Neuronal stem cell (in vitro differentiated cells): ENCODE measurements around the gene CLN5.

Experiments used
- DNase-seq: peaks from one replicate; pipeline ENCODE4 v3.0.0-alpha.2; 2013; ENCODE audit warnings: low spot score
- H2AFZ ChIP-seq: one replicate; pipeline ENCODE4 v1.6.1; 2013; ENCODE audit warnings: mild to moderate bottlenecking, low read length, inconsistent platforms
- H2AK5ac ChIP-seq: 2 replicates; pipeline ENCODE4 v1.6.1; 2013; ENCODE audit warnings: low read depth, mild to moderate bottlenecking, inconsistent platforms, low read length, moderate library complexity, mixed read lengths
- H2BK120ac ChIP-seq: 2 replicates; pipeline ENCODE4 v1.6.1; 2013; ENCODE audit warnings: low read depth, mild to moderate bottlenecking, inconsistent platforms, low read length, moderate library complexity, mixed read lengths
- H2BK12ac ChIP-seq: one replicate; pipeline ENCODE4 v1.6.1; 2013; ENCODE audit warnings: low read length, inconsistent platforms
- H2BK15ac ChIP-seq: 2 replicates; pipeline ENCODE4 v1.6.1; 2013; ENCODE audit warnings: mild to moderate bottlenecking, low read length, inconsistent platforms, mixed read lengths
- H2BK5ac ChIP-seq: one replicate; pipeline ENCODE4 v1.6.1; 2013; ENCODE audit warnings: inconsistent platforms, mild to moderate bottlenecking, low read length, moderate library complexity
- H3K14ac ChIP-seq: one replicate; pipeline ENCODE4 v1.6.1; 2013; ENCODE audit warnings: low read length, inconsistent platforms
- H3K18ac ChIP-seq: 2 replicates; pipeline ENCODE4 v1.6.1; 2013; ENCODE audit warnings: low read length, inconsistent platforms
- H3K23ac ChIP-seq: 2 replicates; pipeline ENCODE4 v1.6.1; 2013; ENCODE audit warnings: low read depth, mild to moderate bottlenecking, mixed read lengths, low read length, inconsistent platforms; ENCODE audit not compliant: poor library complexity
- H3K27ac ChIP-seq: replicated peaks from 3 replicates; pipeline ENCODE4 v1.5.1; 2013; ENCODE audit warnings: low read length, inconsistent platforms
- H3K27me3 ChIP-seq, 3 experiments: 2 replicates each; pipeline ENCODE4 v1.6.1; 2013; ENCODE audit warnings: low read length in 3 of 3, mild to moderate bottlenecking in 2 of 3, inconsistent platforms in 1 of 3, low read depth in 1 of 3, mixed read lengths in 1 of 3, moderate library complexity in 1 of 3; ENCODE audit not compliant: control insufficient read depth in 3 of 3, insufficient read depth in 3 of 3
- H3K36me3 ChIP-seq, 2 donors: replicated peaks in 1 of 2; 2 replicates each; pipeline ENCODE4 v1.6.1; 2013; ENCODE audit warnings: low read length in 2 of 2; ENCODE audit not compliant: control insufficient read depth in 2 of 2, insufficient read depth in 2 of 2
- H3K4ac ChIP-seq: 2 replicates; pipeline ENCODE4 v1.6.1; 2013; ENCODE audit warnings: inconsistent platforms, mild to moderate bottlenecking, low read length, moderate library complexity
- H3K4me1 ChIP-seq, 2 donors: 1 replicate in 1 of 2; 2 replicates in 1 of 2; pipeline ENCODE4 v1.6.1; 2013; ENCODE audit warnings: low read length in 2 of 2, low read depth in 1 of 2; ENCODE audit not compliant: control insufficient read depth in 2 of 2, insufficient read depth in 1 of 2
- H3K4me2 ChIP-seq: one replicate; pipeline ENCODE4 v1.6.1; 2013; ENCODE audit warnings: mild to moderate bottlenecking, low read length, inconsistent platforms; ENCODE audit not compliant: insufficient read depth, poor library complexity, severe bottlenecking
- H3K4me3 ChIP-seq, 2 donors: 2 replicates each; pipeline ENCODE4 v1.5.1; 2013; ENCODE audit warnings: low read length in 2 of 2, mild to moderate bottlenecking in 2 of 2, inconsistent platforms in 1 of 2, moderate library complexity in 1 of 2
- H3K79me1 ChIP-seq: one replicate; pipeline ENCODE4 v1.6.1; 2013; ENCODE audit warnings: low read depth, mild to moderate bottlenecking, inconsistent platforms, low read length, moderate library complexity
- H3K9ac ChIP-seq: one replicate; pipeline ENCODE4 v1.6.1; 2013; ENCODE audit warnings: mild to moderate bottlenecking, low read depth, low read length, inconsistent platforms; ENCODE audit not compliant: poor library complexity
- H3K9me3 ChIP-seq, 2 donors: replicated peaks in 1 of 2; 2 replicates each; pipeline versions ENCODE3 to v1.6.1; 2013; ENCODE audit warnings: low read length in 2 of 2, mild to moderate bottlenecking in 2 of 2, inconsistent platforms in 1 of 2, low read depth in 1 of 2, mixed read lengths in 1 of 2, moderate library complexity in 1 of 2; ENCODE audit not compliant: control insufficient read depth in 2 of 2, insufficient read depth in 1 of 2
- H4K8ac ChIP-seq: one replicate; pipeline ENCODE4 v1.6.1; 2013; ENCODE audit warnings: low read depth, mild to moderate bottlenecking, inconsistent platforms, low read length, moderate library complexity
- H4K91ac ChIP-seq: one replicate; pipeline ENCODE4 v1.6.1; 2013; ENCODE audit warnings: low read length, low read depth, mild to moderate bottlenecking, inconsistent platforms; ENCODE audit not compliant: poor library complexity
- WGBS, 2 donors: extraction: QIAGEN DNeasy Blood & Tissue Kit; methylation state at CpG; one replicate each; pipeline ENCODE4 v1.1.7; 2013; ENCODE audit warnings: missing lambda C conversion rate in 2 of 2, mixed read lengths in 1 of 2; ENCODE audit not compliant: insufficient read length in 2 of 2, insufficient replicate concordance in 1 of 2; ENCODE audit errors: extremely low coverage in 2 of 2; 5-methylcytosine and 5-hydroxymethylcytosine counted together

CLN5 gene

DNA sequence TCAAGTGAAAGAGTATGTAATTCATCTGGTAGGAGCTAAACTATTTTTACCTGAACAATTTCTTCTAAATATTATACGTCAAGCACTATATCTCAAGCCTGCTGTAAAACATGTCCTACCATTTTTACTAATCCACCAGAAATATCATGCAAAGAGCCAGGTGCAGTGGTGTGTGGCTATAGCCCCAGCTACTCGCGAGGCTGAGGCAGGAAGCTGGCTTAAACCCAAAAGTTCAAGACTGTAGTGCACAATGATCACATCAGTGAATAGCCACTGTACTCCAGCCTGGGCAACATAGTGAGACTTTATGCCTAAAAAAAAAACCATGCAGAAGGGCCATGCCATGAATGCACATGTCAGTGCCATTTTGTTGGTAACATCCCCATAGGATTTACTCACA lies 20.7 kb upstream of the CLN5 start:
- Histone ChIP-seq H3K9ac (no peak overlapping the region), H4K91ac (no peak overlapping the region), H2BK5ac (no peak overlapping the region), H3K36me3 (no peaks in the 10 kb centered on the region), H2BK120ac (no peak overlapping the region), H3K14ac (no peak overlapping the region), H3K4me1 (no peaks in the 10 kb centered on the region), H3K9me3 (no peaks in the 10 kb centered on the region), H3K18ac (no peak overlapping the region), H3K79me1 (no peaks in the 10 kb centered on the region), H2AK5ac (no peak overlapping the region), H2BK15ac (no peak overlapping the region), H3K4me3 (no peak overlapping the region), H3K27me3 (peaks cover 0 to 8% (median 0%) of the 10 kb centered on the region in 3 experiments), H3K4ac (no peak overlapping the region), H4K8ac (no peak overlapping the region), H3K27ac (no peak overlapping the region), H3K23ac (no peak overlapping the region), H2AFZ (no peak overlapping the region), H3K4me2 (no peak overlapping the region), H2BK12ac (no peak overlapping the region)
- no CpG with 5 or more reads among the region's 3 CpGs for WGBS, 2 donors
- DNase-seq, result no peak

- no peak for DNase-seq
- no peak overlapping the region for H3K18ac ChIP-seq
- no peak overlapping the region for H2BK120ac ChIP-seq
- no peak overlapping the region for H3K4me2 ChIP-seq
- no peak overlapping the region for H2AK5ac ChIP-seq
- no peak overlapping the region for H3K4ac ChIP-seq
- H4K8ac ChIP-seq, result no peak overlapping the region
- H2BK5ac ChIP-seq, result no peak overlapping the region
- no peaks in the 10 kb centered on the region for H3K79me1 ChIP-seq
- H3K14ac ChIP-seq, result no peak overlapping the region
- peaks cover 0 to 8% (median 0%) of the 10 kb centered on the region in 3 experiments for H3K27me3 ChIP-seq
- no peak overlapping the region for H4K91ac ChIP-seq
- H3K4me3 ChIP-seq, result no peak overlapping the region
- WGBS, 2 donors, result no CpG with 5 or more reads among the region's 19 CpGs
- H3K27ac ChIP-seq, result no peak overlapping the region
- H3K4me1 ChIP-seq, result no peaks in the 10 kb centered on the region
- no peaks in the 10 kb centered on the region for H3K36me3 ChIP-seq
- H3K9me3 ChIP-seq, result no peaks in the 10 kb centered on the region
- no peak overlapping the region for H2BK15ac ChIP-seq
- no peak overlapping the region for H3K9ac ChIP-seq
- no peak overlapping the region for H2BK12ac ChIP-seq
- H2AFZ ChIP-seq, result peak overlapping the region; percentile 46
- H3K23ac ChIP-seq, result no peak overlapping the region
These were observed 19.7 kb upstream of the CLN5 start for GRCh38 chr13:76971851-76972829.

- no peak overlapping the region for H4K8ac ChIP-seq
- no peaks in the 10 kb centered on the region for H3K4me1 ChIP-seq
- H3K79me1 ChIP-seq, result no peaks in the 10 kb centered on the region
- H2BK12ac ChIP-seq, result no peak overlapping the region
- H3K9me3 ChIP-seq, result no peaks in the 10 kb centered on the region
- no peak overlapping the region for H4K91ac ChIP-seq
- no peak overlapping the region for H3K4ac ChIP-seq
- H3K14ac ChIP-seq, result no peak overlapping the region
- no peak overlapping the region for H3K4me2 ChIP-seq
- no peak overlapping the region for H2BK15ac ChIP-seq
- no peak overlapping the region for H2AK5ac ChIP-seq
- H3K4me3 ChIP-seq, result no peak overlapping the region
- H3K9ac ChIP-seq, result no peak overlapping the region
- peaks cover 0 to 21% (median 0%) of the 10 kb centered on the region in 3 experiments for H3K27me3 ChIP-seq
- H2BK5ac ChIP-seq, result no peak overlapping the region
- H2BK120ac ChIP-seq, result no peak overlapping the region
- DNase-seq, result no peak
- no CpG with 5 or more reads among the region's 6 CpGs for WGBS, 2 donors
- no peaks in the 10 kb centered on the region for H3K36me3 ChIP-seq
- H3K23ac ChIP-seq, result no peak overlapping the region
- no peak overlapping the region for H3K18ac ChIP-seq
- no peak overlapping the region for H3K27ac ChIP-seq
- no peak overlapping the region for H2AFZ ChIP-seq
These were observed 17.8 kb upstream of the CLN5 start for GRCh38 chr13:76973920-76974617.

- H3K4ac ChIP-seq, result no peak overlapping the region
- H4K8ac ChIP-seq, result no peak overlapping the region
- H3K4me1 ChIP-seq, result no peaks in the 10 kb centered on the region
- no peak overlapping the region for H3K23ac ChIP-seq
- H3K9ac ChIP-seq, result no peak overlapping the region
- no peaks in the 10 kb centered on the region for H3K79me1 ChIP-seq
- H4K91ac ChIP-seq, result no peak overlapping the region
- no peak overlapping the region for H2BK15ac ChIP-seq
- no peak overlapping the region for H2BK12ac ChIP-seq
- H3K4me3 ChIP-seq, result no peak overlapping the region
- no peak for DNase-seq
- no peaks in the 10 kb centered on the region for H3K9me3 ChIP-seq
- H3K36me3 ChIP-seq, result no peaks in the 10 kb centered on the region
- no CpG with 5 or more reads among the region's 3 CpGs for WGBS, 2 donors
- no peak overlapping the region for H2AFZ ChIP-seq
- H2BK5ac ChIP-seq, result no peak overlapping the region
- H3K14ac ChIP-seq, result no peak overlapping the region
- no peak overlapping the region for H3K27ac ChIP-seq
- H2BK120ac ChIP-seq, result no peak overlapping the region
- no peak overlapping the region for H2AK5ac ChIP-seq
- H3K27me3 ChIP-seq, result peaks cover 0 to 21% (median 0%) of the 10 kb centered on the region in 3 experiments
- H3K4me2 ChIP-seq, result no peak overlapping the region
- no peak overlapping the region for H3K18ac ChIP-seq
These were observed 17.3 kb upstream of the CLN5 start for GRCh38 chr13:76974618-76974975.
